Measurements from ENCODE around the gene BEAN1. TPM values are rescaled to one million over a fixed set of nuclear protein-coding genes. Genes with fewer than 3 reads are reported as not detected.

The BEAN1 gene
- total RNA-seq, 4 donors from 2014 or later = 0.72 to 4.8 (median 2.5) TPM

DNA sequence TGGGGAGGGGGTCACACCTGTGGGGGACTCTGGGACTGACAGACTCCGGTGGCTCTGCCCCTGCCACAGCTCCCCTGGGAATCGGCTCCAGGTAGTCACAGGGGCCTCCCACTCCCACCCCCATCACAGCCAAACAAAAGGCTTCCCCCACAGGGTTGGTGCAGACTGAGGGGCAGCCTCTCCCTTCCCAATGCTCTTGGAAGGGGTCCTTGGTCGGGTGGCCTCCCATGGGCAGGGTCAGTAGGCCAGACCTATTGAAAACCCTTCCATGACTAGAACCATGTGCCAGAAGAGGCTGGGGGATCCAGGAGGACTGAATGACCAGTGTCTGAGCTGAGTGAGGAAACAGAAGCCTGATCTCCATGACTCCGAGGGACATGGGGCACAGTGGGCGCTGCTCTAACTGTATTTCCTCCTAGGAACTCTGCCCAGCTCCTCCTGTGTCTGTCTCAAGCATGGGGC is 94.2 kb downstream of the BEAN1 start:
- no peaks in the 10 kb centered on the region for H3K27me3 ChIP-seq
- 88% methylated on average over 3 of the region's 5 CpGs for WGBS
- H3K9me3 ChIP-seq = no peaks in the 10 kb centered on the region
- H3K4me1 ChIP-seq = peaks cover 71% of the 10 kb centered on the region
- peaks cover 10% of the 10 kb centered on the region for H3K36me3 ChIP-seq
- no peak for DNase-seq (ENCODE audit: low spot score in 2 of 2)
- TF ChIP-seq POLR2A (IDR thresholded peaks at IDR 0.05) = no peak
- H3K4me3 ChIP-seq = no peak overlapping the region
- peak overlapping the region; percentile 69 for H3K27ac ChIP-seq

DNA sequence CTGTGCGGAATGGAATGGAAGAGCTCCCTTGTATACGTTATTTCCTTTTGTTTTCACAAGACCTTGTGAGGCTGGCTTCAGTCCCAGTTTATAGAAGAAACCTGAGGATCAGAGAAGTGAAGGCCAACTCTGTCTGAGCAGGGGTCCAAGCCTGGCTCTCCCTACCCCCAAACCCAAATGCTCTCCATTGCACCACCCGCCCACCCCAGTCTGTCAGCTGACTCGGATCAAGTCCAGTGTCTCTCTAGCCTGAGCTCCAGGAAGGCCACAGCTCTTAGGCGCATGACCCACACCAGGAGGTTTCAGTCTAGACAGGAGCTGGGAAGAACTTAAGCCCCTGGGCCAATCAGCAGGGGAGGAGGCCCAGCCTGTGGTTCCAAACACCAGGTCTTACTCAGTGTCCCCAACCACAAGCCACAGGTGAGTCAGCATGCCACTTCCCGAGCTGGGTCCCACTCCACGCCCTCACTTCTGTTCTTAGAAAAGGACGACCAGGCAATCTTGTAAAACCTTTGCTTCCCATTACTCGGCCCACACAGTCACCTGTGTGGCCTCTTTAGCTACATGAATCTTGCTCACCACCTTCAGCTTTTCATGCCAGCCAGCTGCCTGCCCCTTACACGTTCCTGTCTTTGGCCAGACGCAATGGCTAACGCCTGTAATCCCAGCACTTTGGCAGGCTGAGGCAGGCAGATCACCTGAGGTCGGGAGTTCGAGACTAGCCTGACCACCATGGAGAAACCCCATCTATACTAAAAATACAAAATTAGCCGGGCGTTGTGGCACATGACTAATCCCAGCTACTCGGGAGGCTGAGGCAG is 95.1 kb downstream of the BEAN1 start:
- peaks cover 14% of the 10 kb centered on the region for H3K36me3 ChIP-seq
- H3K27me3 ChIP-seq = no peaks in the 10 kb centered on the region
- peaks cover 63% of the 10 kb centered on the region for H3K4me1 ChIP-seq
- WGBS = 75% methylated on average over 17 of the region's 17 CpGs
- no peak overlapping the region for H3K4me3 ChIP-seq
- H3K9me3 ChIP-seq = no peaks in the 10 kb centered on the region
- H3K27ac ChIP-seq = peak overlapping the region; percentile 69
- no peak for DNase-seq (ENCODE audit: low spot score in 2 of 2)
- TF ChIP-seq EP300 (IDR thresholded peaks at IDR 0.05) (no peak), POLR2AphosphoS5 (IDR thresholded peaks at IDR 0.05) (no peak), POLR2A (IDR thresholded peaks at IDR 0.05) (no peak)
- TF ChIP-seq, protein P1, sequence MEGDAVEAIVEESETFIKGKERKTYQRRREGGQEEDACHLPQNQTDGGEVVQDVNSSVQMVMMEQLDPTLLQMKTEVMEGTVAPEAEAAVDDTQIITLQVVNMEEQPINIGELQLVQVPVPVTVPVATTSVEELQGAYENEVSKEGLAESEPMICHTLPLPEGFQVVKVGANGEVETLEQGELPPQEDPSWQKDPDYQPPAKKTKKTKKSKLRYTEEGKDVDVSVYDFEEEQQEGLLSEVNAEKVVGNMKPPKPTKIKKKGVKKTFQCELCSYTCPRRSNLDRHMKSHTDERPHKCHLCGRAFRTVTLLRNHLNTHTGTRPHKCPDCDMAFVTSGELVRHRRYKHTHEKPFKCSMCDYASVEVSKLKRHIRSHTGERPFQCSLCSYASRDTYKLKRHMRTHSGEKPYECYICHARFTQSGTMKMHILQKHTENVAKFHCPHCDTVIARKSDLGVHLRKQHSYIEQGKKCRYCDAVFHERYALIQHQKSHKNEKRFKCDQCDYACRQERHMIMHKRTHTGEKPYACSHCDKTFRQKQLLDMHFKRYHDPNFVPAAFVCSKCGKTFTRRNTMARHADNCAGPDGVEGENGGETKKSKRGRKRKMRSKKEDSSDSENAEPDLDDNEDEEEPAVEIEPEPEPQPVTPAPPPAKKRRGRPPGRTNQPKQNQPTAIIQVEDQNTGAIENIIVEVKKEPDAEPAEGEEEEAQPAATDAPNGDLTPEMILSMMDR (IDR thresholded peaks at IDR 0.05) = no peak

DNA sequence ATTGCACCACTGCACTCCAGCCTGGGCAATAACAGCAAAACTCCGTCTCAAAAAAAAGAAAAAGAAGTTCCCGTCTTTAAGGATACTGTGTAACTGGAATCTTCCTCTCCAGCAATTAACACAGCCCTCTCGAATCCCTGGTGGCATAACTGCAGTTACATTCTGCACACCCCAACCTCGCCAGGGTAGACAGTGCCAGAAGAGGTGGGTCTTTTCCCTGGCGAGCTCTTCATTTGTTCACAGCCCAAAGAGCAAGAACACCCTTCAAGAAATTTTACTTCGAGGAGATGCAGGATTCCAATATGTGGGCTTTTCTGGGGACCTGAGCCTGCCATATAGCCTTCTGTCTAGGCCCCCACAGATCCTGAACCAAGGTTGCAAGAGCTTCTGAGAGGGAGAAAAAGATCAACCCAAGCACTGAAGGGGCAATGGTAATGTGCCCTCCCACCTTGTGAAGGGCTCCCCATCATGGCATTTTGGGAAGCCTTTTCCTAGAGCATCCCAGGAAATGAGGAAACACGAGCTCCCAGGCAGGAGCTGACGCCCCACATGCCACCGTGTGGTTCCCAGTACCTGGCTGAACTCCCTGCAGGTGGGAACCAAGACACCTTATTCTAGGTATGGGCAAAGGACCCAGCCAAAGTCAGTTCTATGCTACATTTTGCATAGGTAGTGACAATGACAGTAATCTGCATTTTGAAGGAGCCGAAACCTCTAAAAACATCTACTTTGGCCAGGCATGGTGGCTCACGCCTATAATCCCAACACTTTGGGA is 95.9 kb downstream of the BEAN1 start:
- Histone ChIP-seq H3K36me3 (peaks cover 22% of the 10 kb centered on the region), H3K27ac (peak overlapping the region; percentile 69), H3K4me3 (no peak overlapping the region), H3K4me1 (peaks cover 55% of the 10 kb centered on the region), H3K9me3 (no peaks in the 10 kb centered on the region), H3K27me3 (no peaks in the 10 kb centered on the region)
- TF ChIP-seq POLR2A (IDR thresholded peaks at IDR 0.05) (no peak), EP300 (IDR thresholded peaks at IDR 0.05) (no peak), POLR2AphosphoS5 (IDR thresholded peaks at IDR 0.05) (no peak)
- TF ChIP-seq, protein P1 (IDR thresholded peaks at IDR 0.05) = no peak
- WGBS = 80% methylated on average over 10 of the region's 11 CpGs
- DNase-seq (ENCODE audit: low spot score in 2 of 2) = peak in 1 of 2 donors; percentile 34

DNA sequence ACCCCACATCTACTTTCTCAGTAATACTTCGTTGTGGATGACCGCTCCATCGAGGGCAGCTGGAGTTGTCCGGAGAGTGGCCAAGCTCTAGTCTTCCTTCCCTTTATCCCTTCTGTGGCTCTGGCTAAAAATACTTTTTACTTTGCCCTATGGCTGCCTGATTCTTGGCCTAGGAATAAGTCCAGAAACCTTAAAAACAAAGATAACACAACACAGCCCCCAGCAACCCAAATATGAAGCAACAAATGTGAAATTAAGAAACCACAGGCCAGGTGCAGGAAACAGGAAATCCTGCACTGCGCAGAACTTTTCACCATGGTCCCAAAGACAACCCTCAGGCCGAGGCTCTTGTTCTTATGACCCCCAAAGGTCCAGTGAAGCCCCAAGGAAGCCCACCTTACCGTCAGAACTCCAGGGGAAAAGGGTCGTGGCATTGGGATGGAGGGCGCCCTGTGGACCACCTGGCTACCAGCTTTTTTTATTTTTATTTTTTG is 96.8 kb downstream of the BEAN1 start:
- DNase-seq (ENCODE audit: low spot score in 2 of 2) = peak in 1 of 2 donors; percentile 44
- no peak overlapping the region for H3K4me3 ChIP-seq
- H3K4me1 ChIP-seq = peaks cover 51% of the 10 kb centered on the region
- peak overlapping the region; percentile 69 for H3K27ac ChIP-seq
- no peak for TF ChIP-seq POLR2AphosphoS5 (IDR thresholded peaks at IDR 0.05)
- TF ChIP-seq, protein P1 (IDR thresholded peaks at IDR 0.05) = no peak
- TF ChIP-seq EP300 (IDR thresholded peaks at IDR 0.05) = no peak
- peaks cover 30% of the 10 kb centered on the region for H3K36me3 ChIP-seq
- H3K27me3 ChIP-seq = no peaks in the 10 kb centered on the region
- H3K9me3 ChIP-seq = no peaks in the 10 kb centered on the region
- WGBS = 71% methylated on average over 9 of the region's 9 CpGs

DNA sequence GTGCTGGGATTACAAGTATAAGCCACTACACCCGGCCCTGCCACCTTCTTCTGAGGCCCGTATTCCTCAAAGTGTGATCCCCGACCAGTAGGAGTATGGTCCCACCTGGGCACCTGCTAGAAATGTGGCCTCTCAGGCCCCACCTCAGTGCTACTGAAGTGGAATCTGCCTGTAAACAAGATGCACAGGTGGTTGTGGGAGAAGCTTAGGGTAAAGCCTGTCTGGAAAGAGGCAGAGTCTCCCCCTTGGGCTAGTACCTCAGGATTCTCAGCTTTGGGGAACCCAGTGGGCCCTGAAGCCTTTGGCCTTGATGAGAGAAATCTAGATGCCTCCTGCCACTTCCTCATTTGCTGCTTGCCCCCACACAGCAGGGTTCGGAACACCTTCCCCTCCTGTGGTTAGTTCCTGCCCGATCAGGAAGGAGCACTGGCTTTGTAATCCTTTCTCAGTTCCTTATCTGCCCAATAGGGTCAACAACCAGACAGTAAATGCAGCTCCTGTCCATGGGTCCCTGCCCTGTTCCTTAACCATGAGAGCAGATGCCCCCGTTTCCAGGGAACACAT is 97.6 kb downstream of the BEAN1 start:
- Histone ChIP-seq H3K4me3 (no peak overlapping the region), H3K4me1 (peaks cover 47% of the 10 kb centered on the region), H3K36me3 (peaks cover 38% of the 10 kb centered on the region), H3K27ac (peak overlapping the region; percentile 69), H3K27me3 (no peaks in the 10 kb centered on the region), H3K9me3 (no peaks in the 10 kb centered on the region)
- 82% methylated on average over 6 of the region's 6 CpGs for WGBS
- DNase-seq (ENCODE audit: low spot score in 2 of 2) = no peak
- TF ChIP-seq EP300 (IDR thresholded peaks at IDR 0.05) = no peak
- no peak for TF ChIP-seq POLR2A (IDR thresholded peaks at IDR 0.05)
- TF ChIP-seq, protein P1 (IDR thresholded peaks at IDR 0.05) = no peak
- TF ChIP-seq POLR2AphosphoS5 (IDR thresholded peaks at IDR 0.05) = no peak

Measured in suprapubic skin (tissue), 4 donors.